ENCODE data around the gene SH3BP4.

The SH3BP4 gene

DNA sequence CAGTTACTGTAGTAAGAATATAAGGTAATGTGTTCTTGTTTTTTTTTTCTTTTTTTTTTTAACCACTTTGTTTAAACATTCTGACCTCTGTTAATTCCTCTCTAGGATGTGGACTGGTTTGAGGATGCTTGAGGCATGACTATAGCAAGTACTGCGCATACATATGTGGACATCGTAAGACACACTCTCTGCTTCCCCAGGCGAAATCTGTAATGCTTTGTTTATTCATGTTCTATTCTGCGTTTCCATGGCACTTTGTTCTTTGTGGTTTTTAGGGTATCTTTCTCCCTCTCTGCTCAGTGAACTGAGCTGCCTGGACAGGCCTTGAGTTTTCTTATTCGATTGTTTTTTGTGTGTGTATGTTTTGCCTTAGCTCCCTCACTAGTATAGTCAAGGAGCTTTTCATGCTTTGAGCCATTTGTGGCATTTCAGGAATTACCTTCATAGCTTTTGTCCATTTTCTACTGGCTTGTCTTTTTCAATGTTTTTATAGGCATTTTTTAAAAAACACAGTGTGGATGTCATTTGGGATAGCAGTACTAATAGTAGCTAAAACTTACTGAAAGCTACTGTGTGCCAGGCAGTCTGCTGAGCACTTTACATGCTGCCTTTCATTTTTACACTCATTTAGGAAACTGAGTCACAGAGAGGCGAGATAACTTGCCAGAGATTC is 1.9 kb upstream of the SH3BP4 start:
- DNase-seq (ENCODE audit: low read depth) = no peak

- no peak for DNase-seq (ENCODE audit: low read depth)
These were observed 1.4 kb upstream of the SH3BP4 start for GRCh38 chr2:234950435-234950729.

DNA sequence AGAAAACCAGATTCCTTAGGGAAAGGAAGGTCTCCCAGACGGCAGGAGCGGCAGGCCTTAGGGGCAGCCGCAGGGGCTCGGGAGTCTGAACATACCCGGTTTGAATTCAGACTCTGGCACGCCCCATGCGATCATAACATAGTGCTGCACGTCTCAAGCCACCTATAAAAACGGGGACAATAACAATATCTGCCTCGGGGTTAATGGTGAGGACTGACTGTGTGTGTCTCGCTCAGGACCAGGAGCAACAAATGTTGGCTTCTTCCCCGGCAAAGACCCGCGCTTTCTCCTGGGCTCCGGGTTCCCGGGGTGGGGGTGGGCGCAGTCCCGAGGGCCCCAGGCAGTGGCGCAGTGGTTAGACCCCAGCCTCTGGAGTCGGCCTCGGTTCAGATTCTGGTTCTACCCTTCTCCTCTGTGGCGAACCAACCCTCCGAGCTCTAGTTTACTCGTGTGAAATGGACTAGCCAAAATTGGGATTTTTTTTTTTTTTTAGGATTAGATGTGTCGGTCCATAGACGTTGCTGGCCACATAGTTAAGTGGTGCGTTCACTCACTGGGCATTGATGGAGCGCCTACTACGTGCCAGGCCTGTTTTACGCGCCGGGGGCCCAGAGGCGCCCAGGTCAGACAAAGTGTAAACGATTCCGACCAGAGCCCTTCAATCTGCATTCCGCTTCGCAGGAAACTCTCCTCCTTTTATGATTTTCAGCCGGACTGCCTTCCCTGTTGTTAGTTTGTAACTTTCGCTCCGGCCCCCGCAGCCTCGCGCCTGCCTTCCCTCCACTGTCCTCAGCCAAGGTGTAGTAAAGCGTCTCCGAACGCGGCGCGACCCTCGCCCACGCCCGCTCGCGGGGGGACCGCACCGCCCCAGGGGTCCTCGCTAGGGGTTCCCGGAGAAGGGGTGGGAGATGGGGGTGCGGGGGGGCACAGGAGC is 820 bp upstream of the SH3BP4 start:
- no peak for DNase-seq (ENCODE audit: low read depth)

GRCh38 chr2:234952270-234953115 is 676 bp downstream of the SH3BP4 start:
- no peak for DNase-seq (ENCODE audit: low read depth)

DNA sequence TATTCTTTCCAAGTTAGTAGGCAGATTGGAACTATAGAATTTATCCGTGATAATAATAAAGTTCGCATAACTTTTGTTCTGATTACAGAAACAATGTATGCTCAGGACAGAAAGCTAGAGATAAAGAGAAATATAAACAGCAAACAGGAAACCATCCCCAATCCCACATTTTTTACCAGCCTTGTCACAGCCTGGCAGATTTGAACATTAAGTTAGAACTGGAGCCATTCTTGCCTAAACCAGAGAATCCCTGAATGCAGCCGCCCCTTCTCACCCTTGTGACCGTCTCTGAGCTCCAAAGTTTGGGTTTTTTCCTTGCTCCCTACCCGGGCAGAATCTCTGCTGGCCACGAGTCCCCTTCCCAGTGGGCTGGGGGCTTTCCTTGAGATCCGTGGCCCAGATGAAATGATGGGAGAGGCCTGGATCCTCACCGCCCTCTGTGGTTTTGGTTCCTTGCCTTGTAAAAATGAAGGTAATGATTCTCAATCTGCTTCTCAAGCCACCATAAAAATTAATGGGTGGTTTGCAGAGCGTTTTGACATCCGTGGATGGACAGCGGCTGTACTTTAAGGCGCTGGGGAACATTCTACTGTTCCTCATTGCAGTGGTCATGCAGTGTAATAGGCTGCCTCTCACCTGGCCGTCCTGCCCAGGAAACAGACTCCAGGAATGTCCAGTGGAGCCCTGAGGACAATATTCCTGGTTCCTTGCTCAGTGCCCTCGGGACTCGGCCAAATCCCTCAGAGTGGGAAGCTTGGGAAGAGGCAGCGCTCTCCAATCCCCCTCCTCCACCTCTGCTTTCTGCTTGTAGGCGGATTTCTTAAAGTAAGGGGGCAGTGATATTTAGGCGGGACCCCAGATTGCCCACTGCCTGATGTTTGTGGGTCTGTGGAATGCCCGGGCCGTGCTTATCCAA is 1.6 kb downstream of the SH3BP4 start:
- no peak for DNase-seq (ENCODE audit: low read depth)

- no peak for DNase-seq (ENCODE audit: low read depth)
These were observed 2.8 kb downstream of the SH3BP4 start for GRCh38 chr2:234954551-234954992.

- no peak for DNase-seq (ENCODE audit: low read depth)
These were observed 3.3 kb downstream of the SH3BP4 start for GRCh38 chr2:234955091-234955591.

- no peak for DNase-seq (ENCODE audit: low read depth)
These were observed 4.2 kb downstream of the SH3BP4 start for GRCh38 chr2:234955971-234956509.

DNA sequence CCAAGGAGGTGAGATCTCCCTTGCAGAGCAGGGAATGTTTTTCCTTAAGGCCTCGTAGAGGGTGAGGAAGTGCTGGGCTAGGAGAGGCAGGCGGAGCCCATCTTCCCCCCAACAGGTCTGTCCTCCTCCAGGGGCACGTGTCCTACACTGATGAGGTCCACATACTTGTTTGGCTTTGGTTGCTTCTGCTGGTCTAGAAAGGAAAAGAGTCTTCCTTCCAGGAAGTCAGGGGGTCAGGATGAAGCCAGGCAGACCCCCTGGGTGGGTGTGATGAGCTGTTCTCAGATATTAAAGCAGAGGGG is 6.0 kb downstream of the SH3BP4 start:
- DNase-seq (ENCODE audit: low read depth) = no peak

DNA sequence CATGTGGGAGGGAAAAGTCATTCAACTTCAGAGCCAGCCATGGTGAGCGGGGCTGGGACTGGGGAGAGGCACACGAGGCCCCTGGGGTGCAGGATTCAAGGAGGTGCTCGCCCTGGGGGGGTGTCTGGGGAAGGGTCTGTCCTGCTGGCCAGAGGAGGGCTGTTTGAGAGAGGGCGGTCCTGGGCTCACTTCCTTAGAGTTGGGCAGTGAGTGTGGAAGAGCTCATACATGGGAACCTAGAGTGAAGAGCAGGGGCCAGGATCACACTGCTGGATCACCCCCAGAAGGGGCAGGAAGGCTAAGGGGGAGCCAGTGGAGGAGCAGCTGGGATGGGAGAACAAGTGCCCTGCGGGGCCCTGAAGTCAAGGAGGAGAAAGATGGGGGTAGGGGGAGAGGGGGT is 6.5 kb downstream of the SH3BP4 start:
- DNase-seq (ENCODE audit: low read depth) = no peak

DNA sequence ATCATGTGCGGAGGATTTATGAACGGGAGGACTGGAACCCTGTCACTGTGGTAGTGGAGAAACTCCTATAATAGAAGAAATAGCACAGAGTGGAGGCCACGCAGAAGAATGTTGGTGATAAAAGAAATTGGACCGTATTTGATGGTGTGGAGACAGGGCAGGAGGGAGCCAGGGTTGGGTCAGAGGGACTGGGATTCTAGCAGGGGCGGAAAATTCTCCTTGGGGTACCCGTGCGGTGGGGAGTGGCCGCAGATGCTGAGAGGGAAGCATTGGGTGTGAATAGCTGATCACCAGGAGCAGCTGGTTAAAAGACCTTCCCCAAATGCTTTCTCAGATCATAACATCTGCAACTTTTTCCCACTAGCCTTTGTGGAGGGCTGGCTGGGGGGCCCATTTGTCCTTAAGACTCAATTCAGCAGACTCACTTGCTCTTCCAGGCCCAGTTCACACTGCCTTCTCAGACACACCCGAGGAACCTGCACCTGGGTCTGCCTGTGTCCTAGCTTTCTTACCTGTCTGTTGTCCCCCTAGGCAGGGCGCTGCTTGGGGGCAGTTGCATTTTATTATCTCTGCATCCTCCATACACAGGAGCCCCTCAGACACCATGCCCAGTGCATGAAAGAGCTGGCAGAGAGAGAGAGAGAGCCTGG is 7.1 kb downstream of the SH3BP4 start:
- no peak for DNase-seq (ENCODE audit: low read depth)

GRCh38 chr2:234960175-234961088 is 8.6 kb downstream of the SH3BP4 start:
- no peak for DNase-seq (ENCODE audit: low read depth)

DNA sequence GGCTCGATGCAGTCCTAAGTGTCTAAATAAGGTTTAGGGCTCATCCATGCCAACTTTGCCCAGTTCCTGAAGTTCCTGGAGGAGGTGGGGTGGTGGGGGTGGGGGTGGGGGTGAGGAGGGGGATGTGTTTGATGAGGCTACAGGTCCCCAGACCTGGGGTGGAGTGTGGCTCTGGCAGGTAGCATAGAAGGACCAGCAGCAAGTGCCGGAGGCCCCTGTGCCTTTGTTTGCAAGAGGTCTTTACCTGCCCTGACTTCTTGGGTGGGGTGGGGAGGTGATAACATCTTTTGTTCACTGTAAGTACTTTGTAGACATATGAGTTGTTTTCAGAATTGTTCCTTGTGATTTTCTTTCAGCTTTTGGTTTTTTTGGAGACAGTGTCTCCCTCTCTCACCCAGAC is 10.0 kb downstream of the SH3BP4 start:
- no peak for DNase-seq (ENCODE audit: low read depth)

GRCh38 chr2:234963773-234964615 is 12.2 kb downstream of the SH3BP4 start:
- DNase-seq (ENCODE audit: low read depth) = no peak

- no peak for DNase-seq (ENCODE audit: low read depth)
These were observed 13.0 kb downstream of the SH3BP4 start for GRCh38 chr2:234964631-234965461.

- no peak for DNase-seq (ENCODE audit: low read depth)
These were observed 14.5 kb downstream of the SH3BP4 start for GRCh38 chr2:234966340-234966739.

GRCh38 chr2:234967201-234967869 is 15.5 kb downstream of the SH3BP4 start:
- DNase-seq (ENCODE audit: low read depth) = no peak

Measured in activated T-cell treated with anti-CD3 and anti-CD28 coated beads for 1 hour (primary cell).